DMS153 (cell line): ENCODE measurements around the gene NDUFV1.
"Not testable (repeated sequence)": the region's sequence is repeated elsewhere in the genome, so short reads cannot be mapped to it uniquely, and the experiment has no call there.

Experiments
- DNase-seq: peaks from one replicate; lab custom pipeline; 2025; lab: John Stamatoyannopoulos, UW

Gene NDUFV1

DNA sequence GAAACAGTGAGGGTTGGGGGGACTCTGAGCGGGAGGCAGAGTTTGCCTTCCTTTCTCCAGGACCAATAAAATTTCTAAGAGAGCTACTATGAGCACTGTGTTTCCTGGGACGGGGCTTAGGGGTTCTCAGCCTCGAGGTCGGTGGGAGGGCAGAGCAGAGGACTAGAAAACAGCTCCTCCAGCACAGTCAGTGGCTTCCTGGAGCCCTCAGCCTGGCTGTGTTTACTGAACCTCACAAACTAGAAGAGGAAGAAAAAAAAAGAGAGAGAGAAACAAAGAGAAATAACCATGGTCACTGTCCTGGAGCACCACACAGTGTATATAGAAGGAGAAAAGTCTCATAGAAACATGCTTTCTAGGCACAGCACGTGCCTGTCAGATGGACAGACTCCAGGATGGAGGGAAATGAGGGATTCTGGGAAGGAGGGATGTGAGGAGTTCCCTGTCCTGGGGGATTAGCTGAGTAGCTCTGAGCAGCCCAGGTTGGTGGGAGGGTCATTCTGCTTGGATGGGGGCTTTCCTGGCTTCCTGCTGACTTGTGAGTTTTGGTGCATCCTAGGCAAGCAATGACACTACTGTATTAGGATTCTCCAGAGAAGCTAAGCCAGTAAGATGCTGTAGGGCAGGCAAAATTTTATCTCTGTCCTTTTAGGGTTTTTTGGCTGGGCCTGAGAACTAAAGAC is 20.0 kb upstream of the NDUFV1 start:
- no peak for DNase-seq

DNA sequence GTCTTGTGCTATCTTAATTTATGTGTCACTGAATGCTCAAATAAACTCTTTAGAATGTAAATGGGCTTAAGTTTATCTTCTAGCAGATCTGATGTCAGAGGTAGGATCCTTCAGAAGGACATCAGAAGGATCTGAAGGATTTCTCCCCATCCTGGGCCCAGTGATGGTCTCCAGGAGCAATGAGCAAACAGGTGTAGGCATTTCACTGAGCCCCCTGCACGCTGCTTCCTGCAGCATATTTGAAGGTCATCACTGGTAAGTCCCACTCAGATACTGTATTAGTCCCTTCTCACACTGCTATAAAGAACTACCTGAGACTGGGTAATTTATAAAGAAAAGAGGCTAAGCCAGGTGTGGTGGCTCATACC is 18.6 kb upstream of the NDUFV1 start:
- no peak for DNase-seq

DNA sequence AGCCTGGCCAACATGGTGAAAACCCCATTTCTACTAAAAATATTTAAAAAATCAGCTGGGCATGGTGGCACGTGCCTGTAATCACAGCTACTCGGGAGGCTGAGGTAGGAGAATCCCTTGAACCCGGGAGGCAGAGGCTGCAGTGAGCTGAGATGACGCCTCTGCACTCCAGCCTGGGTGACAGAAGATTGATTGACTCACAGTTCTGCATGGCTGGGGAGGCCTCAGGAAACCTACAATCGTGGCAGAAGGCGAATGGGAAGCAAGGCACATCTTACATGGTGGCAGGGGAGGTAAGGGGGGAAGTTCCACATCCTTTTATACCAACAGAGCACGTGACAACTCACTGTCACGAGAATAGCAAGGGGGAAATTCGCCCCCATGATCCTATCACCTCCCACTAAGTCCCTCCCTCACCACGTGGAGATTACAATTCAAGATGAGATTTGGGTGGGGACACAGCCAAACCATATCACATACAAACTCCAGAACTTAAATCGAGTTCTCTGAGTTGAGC is 17.8 kb upstream of the NDUFV1 start:
- not testable (repeated sequence) for DNase-seq

DNA sequence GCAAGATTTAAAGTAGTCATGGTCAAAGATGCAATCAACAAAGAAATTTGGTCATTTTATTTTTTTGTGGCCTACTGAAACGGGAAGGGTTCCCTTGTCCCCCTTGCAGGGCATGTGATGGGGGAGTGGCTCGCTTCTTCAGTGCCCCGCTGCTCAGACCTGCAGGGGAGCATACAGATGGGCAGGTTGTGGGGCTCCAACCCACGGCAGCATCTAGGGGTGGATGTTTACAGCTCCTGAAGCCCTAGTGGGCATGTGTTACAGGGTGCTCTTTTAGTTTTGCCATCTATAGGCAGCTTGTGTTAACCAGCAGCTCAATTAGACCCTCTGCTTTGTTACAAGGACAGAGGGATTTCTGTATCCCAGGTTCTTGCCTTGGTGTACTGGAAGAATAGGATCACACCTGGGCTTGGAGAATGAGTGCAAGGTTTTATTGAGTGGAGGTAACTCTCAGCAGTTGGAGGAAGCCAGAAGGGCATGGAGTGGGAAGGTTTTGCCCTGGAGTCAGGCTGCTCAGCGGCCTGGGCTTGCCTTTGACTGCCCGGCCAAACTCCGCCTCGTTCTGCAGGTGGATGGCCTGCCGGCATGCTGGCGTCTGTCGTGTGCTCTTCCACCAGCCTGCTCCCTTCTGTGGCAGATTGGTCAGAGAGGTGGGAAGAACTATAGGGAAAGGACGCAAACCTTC is 13.7 kb upstream of the NDUFV1 start:
- DNase-seq = no peak

DNA sequence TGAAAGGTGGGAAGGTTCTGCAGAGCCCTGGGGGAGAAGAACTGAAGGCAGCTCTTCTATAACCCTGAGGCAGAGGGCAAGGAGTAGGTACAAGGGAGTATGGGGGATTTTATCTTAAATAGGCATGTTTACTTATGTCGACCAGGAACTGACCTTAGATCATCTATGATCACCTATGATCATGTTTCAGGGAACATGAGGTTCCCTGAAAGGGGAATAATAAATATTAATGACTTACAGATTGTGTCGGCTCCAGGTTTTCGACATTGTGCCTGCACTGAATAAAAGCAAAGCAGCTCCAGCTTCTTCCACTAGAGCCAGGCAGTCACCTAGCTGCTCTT is 13.2 kb upstream of the NDUFV1 start:
- DNase-seq = no peak

DNA sequence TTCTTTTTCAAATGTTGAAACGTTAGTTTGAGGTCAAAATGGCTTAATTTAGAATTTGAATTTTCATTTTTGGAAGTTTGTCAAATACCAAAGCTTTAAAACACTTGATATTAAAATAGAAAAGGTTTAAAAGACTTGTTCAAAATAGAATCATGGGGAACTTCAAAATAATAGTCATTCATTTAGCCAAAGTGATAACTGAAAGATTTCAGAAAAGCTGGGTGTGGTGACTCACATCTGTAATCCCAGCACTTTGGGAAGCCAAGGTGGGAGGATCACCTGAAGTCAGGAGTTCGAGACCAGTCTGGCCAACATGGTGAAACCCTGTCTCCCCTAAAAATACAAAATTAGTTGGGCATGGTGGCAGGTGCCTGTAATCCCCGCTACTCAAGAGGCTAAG is 12.3 kb upstream of the NDUFV1 start:
- DNase-seq = no peak

DNA sequence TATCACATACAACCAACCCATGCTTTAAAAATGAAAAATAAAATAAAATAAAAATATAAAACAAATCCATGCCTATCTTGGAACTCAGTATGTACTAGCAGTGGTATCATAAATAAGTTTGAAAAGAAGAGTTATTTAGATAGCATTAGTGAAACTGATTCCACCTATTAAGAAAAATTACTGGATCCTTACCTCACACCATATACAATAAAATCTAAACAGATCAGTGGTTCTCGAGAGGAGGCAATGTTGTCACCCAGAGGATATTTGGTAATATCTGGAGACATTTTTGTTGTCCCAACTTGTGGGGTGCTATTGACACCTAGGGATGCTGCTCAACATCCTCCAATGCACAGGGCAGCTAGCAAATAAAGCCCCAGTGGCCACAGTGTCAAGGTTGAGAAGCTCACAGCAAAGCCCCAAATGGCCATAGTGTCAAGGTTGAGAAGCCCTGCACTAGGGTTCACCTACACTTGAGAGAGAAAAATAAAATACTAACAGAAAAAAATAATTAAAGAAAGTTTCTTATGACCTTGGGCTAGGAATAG is 9.9 kb upstream of the NDUFV1 start:
- DNase-seq = no peak

DNA sequence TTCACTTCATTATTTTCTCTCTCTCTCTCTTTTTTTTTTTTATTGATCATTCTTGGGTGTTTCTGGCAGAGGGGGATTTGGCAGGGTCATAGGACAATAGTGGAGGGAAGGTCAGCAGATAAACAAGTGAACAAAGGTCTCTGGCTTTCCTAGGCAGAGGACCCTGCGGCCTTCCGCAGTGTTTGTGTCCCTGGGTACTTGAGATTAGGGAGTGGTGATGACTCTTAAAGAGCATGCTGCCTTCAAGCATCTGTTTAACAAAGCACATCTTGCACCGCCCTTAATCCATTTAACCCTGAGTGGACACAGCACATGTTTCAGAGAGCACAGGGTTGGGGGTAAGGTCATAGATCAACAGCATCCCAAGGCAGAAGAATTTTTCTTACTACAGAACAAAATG is 9.3 kb upstream of the NDUFV1 start:
- DNase-seq = not testable (repeated sequence)

DNA sequence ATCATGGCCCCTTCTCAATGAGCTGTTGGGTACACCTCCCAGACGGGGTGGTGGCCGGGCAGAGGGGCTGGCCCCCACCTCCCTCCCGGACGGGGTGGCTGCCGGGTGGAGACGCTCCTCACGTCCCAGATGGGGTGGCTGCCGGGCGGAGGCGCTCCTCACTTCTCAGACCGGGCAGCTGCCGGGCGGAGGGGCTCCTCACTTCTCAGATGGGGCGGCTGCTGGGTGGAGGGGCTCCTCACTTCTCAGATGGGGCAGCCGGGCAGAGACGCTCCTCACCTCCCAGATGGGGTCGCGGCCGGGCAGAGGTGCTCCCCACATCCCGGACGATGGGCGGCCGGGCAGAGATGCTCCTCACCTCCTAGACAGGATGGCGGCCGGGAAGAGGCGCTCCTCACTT is 8.8 kb upstream of the NDUFV1 start:
- not testable (repeated sequence) for DNase-seq

DNA sequence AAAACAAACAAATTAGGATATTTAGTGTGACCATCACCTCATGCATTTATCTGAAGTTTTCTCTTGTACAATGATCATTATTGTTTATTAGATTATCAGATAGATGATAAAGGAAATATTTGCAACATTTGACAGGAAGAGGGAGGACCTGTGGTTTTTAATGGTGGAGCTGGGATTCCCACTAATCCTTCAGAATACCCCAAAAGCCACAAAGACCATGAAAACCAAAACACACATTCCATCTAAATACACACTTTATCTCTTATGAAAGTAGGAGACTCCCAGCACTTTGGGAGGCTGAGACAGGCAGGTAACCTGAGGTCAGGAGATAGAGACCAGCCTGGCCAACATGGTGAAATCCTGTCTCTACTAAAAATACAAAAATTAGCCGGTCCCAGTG is 7.6 kb upstream of the NDUFV1 start:
- DNase-seq = no peak

GRCh38 chr11:67600324-67601029 is 6.3 kb upstream of the NDUFV1 start:
- DNase-seq = no peak

DNA sequence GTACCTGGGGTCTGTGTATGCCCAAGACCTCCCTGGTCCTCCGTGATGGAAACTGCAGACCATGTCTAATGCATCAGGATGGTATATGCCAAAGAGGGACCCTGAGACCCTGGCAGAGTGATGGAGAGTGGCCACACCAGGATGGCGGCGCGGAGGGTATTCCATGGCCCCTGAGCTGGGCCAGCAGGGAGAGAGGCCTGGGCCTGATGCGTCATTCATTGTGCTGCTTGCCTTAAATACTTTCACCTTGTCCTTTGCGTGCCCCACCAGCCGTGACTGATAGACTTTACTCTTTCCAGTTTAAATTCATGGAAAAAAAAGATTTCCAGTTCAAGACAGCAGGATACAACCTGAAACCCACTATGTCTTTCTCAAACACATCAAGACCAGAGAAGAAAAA is 5.6 kb upstream of the NDUFV1 start:
- no peak for DNase-seq

- not testable (repeated sequence) for DNase-seq
Measured at GRCh38 chr11:67604119-67604518, 2.6 kb upstream of the NDUFV1 start.

DNA sequence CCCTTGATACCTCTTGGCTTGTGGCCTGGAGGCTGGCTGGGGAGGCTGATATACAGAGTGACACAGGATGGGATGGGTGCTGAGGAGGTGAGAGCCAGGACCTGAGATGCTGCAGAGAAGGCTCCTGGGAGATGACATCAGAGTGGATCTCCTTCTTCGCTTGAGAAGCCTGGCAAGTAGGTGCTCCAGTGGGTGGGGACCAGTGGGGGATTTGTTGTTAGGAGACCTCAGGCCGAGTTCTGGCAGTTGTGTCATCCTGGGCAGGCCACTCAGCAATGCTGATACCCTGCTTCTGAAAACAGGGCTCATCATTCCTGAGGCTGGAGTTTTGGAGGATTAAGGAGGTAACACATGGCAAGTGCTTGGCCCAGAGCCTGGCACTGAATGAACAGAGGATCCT is 1.9 kb upstream of the NDUFV1 start:
- DNase-seq = no peak

GRCh38 chr11:67605231-67606011 is 1.3 kb upstream of the NDUFV1 start:
- DNase-seq = no peak

DNA sequence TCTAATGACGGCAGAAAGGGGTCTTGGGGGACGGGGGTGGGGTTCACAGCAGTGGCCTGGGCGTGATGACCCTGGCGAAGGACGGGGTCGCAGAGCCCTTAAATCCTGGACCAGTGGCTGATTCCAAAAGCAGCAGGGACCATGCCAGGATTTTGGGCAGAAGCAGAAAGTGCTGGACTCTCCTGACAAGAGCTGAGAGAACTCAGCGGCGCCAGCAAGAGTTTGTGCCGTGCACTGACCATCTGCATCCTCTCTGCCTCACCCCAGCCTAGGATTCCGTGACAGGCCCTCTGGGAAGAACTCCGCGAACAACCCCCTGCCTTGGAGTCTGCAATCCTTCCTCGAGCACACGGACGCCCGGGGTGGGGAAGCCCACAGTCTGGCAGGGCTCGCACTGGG is 644 bp upstream of the NDUFV1 start:
- DNase-seq = no peak

DNA sequence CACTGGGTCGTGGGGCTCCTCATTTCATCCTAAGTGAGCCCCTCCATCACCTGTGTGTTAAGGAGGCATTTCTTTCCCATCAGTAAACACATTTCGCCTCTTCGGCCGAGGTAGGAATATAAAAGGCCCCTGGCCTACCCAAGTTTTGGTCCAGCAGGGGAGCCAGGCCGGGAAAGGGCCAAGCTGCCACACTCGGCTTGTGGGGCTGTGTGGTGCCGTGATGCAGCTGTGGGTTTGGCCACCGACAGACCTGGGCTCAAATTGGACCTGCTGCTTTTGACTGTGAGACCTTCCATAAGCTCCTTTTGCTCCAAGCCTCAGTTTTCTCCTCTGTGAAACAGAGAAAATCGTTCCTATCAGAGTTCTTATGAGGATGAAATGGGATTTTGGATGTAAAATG is 771 bp downstream of the NDUFV1 start:
- DNase-seq = no peak

- DNase-seq = no peak
Measured at GRCh38 chr11:67608486-67608885, 1.8 kb downstream of the NDUFV1 start.

DNA sequence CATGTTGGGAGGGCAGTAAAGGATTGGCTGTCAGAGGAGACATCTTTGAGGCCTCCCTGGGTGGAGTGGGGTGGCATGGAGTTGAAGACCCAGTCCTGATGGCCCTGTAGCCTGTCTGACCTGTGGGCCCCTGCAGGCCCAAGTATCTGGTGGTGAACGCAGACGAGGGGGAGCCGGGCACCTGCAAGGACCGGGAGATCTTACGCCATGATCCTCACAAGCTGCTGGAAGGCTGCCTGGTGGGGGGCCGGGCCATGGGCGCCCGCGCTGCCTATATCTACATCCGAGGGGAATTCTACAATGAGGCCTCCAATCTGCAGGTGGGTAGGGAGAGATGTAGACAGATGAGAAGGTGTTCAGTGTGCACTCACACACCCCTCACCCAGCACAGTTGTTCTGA is 2.6 kb downstream of the NDUFV1 start:
- no peak for DNase-seq

- DNase-seq = no peak
Measured at GRCh38 chr11:67610302-67610868, 3.6 kb downstream of the NDUFV1 start.

- DNase-seq = no peak
Measured at GRCh38 chr11:67611165-67611564, 4.4 kb downstream of the NDUFV1 start.
